ENCODE measurements around the gene TXNIP.

The TXNIP gene

DNA sequence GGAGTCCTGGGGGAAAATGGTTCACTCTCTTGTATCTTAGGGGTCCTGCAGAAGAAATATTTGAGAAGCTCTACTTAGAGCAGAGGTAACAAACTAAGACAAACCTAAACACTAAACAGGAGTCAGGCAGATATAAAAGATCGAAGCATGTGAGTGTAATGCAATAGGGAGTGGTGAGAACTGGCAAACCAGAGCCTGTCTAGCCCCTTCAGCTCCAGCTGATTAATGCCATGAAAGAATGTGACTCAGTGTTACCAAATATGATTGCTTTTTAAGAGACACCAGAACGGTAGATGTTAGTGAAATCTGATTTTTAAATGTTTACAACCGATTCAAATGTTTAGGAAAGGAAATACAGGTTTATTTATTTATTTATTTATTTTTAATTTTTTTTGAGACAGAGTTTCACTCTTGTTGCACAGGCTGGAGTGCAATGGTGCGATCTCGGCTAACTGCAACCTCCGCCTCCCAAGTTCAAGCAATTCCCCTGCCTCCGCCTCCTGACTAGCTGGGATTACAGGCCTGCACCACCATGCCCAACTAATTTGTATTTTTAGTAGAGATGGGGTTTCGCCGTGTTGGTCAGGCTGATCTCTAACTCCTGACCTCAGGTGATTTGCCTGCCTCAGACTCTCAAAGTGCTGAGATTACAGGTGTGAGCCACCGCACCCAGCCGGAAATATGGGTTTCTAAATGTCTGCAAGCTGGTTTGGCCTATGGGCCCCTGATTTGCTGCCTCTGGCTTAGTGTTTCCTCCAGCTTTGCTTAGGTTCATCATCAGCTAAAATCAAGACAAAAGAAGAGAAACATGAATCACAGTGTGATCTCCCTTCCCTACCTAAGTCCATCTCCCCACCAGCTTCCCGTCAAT, 12.2 kb downstream of the TXNIP start:
- DNase-seq, result no peak

- DNase-seq, result no peak
Observed at GRCh38 chr1:145983206-145983675, 13.1 kb downstream of the TXNIP start.

DNA sequence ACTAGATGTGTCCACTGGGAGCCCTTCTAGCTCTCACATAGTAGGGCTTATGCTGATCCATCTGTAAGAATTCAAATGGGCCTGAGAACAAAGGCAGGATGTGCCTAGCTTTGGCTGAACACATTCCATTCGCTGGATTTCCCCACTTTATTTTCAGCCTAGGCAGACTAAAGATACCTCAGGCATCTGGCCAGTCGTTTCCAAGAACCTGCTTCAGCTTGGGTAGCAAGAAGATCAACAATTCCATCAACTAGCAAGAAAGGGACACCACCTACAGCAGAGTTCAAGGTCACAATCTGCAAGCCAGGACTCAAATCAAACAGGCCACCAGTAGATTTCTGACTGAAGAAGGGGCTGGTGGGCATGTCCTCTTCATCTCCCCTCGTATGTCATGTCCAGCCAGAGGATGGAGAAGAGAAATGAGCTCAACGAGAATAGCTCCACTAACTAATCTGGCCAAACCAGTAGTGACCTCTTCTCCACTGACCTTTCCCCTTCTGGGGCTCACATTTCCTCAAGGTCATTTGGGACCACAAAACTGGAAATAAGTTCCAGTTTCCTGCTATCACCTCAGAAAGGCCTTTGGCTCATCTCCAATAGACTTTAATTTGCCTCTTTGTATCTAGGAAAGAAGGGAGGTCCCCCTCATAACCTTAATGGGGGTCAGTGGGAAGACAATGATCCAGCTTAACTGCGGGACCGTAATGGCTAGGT, 14.2 kb downstream of the TXNIP start:
- no peak for DNase-seq

DNA sequence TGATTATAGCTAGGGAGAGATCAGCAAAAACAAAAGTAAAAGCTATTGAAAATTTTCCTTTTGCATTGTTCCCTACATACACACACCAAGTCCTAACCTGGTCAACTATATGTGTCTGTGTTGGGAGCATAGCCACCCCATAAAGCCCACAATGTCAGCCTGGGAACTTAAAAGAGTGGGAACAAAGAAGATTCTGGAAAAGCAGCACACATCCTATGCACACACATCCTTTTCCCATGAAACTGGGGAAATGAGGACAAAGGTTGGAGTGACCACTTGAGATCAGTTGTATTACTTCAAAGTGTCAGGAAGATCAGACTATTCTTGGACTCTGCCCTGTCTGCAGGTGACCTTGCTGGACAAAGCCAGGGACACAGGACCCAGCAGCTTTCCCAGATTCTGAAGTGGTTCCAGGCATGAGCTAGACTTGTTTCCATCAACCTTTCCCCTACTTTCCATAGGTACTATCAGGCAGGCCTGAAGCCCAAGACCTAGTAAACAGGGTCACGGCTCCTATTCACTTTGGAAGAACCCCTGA, 15.9 kb downstream of the TXNIP start:
- no peak for DNase-seq

DNA sequence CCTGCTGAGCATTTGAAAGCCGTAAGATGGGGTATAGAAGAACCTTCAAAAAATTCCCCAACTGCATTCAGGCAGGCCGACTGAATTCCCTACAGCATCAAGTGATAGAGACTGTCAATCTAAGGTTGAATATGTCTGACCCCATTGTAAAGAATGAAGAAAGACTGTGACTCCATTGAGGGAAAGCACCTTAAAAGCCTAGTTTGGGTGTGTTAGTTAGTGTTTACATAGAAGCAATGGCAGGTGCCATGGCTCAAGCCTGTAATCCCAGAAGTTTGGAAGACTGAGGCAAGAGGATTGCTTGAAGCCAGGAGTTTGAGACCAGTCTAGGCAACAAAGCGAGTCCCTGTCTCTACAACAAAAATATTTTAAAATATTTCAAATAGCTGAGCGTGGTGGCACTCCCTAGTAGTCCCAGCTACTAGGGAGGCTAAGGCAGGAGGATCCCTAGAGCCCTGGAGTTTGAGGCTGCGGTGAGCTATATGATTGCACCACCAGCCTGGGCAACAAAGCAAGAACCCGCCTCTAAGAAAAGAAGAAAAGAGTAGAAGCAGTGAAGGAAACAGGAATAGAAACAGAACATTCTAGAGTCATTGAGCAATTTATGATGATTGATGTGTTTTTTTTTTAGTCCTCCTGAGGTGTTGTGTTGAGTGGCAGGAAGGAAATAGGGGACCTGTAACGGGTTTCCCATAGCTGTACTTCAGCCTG, 16.5 kb downstream of the TXNIP start:
- DNase-seq, result no peak

DNA sequence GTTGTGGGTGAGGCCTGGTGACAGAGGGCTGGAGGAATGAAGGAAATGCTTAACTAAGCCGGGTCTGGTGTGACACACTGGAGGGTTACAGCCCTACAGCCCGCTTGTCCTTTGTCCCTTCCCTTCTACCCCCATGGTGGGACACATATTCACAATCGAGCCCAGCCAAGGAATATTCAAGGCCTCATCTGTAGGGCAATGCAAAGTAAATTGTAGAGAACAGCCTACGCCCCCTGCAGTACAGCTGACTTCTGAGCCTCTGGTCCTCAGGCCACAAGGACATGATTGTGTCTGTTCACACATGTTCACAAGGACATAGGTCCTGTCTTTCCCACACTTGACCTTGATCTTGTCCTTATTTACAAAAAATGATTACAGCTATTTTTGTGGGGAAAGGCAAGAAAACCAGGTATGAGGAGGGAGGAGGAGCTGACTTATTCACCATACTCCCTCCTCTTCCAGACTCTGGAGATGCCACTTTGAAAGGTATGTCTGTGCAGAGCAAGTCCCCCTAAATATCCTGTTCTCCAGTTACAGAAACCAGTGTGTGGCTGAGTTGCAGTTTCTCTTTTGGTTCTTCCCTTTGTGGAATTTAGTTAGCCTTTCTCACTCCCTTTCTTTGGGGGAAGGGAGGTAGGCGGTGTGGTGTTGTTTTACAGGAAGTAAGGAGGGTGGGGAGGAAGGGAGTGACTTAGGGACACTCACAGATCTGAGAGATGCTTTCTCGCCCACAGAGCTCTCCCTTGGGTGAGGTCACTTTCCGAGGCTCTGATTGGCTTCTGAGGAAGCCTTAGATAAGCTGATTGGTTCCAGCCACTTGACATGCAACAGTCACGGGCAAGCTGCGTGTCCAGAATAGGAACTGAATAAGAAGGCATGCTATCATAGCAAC, 17.3 kb downstream of the TXNIP start:
- peak; percentile 74 to 80 for DNase-seq

GRCh38 chr1:145978471-145978853, 17.9 kb downstream of the TXNIP start:
- no peak for DNase-seq

- DNase-seq, result peak; percentile 66 to 71
Observed at GRCh38 chr1:145977486-145978470, 18.6 kb downstream of the TXNIP start.

- no peak for DNase-seq
Observed at GRCh38 chr1:145977016-145977415, 19.4 kb downstream of the TXNIP start.

GRCh38 chr1:145975216-145975615, 21.2 kb downstream of the TXNIP start:
- no peak for DNase-seq

DNA sequence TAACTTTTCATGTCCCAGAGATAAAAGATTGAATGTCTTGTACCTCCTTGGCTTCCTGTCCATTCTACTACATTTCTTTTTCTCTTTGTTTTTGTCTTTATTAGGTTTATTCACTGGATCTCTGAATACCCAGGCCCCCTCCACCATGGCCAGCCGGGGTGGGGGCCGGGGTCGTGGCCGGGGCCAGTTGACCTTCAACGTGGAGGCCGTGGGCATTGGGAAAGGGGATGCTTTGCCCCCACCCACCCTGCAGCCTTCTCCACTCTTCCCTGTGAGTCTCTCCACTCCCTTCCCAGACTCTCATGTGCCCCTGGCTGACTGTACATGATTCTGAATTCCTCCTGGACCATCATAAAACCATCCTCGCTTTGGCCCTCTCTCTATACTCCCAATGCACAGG, 21.7 kb downstream of the TXNIP start:
- DNase-seq, result no peak

DNA sequence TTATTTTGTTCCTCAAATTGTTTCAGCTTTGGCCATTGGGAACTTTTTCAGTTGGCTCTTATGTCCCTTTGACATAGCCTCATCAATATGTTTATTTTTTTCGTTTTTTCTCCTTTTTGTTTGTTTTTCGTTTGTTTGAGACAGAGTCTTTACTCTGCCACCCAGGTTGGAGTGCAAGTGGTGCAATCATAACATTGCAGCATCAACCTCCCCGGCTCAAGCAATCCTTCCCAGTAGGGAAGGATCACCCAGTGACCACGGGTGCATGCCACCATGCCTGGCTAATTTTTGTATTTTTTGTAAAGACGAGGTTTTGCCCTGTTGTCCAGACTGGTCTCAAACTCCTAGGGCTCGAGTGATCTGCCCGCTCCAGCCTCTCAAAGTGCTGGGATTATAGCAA, 23.8 kb downstream of the TXNIP start:
- DNase-seq, result no peak

DNA sequence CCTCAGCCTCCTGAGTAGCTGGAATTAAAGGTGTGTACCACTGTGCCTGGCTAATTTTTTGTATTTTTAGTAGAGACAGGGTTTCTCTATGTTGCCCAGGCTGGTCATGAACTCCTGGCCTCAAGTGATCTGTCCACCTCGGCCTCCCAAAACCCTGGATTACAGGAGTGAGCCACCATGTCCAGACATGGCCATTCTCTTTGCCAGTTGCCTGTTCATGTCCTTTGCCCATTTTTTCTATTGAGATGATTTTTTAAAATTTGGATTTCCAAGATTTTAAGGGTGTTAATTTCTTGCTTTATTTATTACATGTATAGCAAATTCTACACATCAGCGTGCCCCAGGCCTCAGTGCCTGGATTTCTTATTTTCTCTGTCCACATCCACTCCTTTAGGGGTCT, 29.1 kb downstream of the TXNIP start:
- no peak for DNase-seq

DNA sequence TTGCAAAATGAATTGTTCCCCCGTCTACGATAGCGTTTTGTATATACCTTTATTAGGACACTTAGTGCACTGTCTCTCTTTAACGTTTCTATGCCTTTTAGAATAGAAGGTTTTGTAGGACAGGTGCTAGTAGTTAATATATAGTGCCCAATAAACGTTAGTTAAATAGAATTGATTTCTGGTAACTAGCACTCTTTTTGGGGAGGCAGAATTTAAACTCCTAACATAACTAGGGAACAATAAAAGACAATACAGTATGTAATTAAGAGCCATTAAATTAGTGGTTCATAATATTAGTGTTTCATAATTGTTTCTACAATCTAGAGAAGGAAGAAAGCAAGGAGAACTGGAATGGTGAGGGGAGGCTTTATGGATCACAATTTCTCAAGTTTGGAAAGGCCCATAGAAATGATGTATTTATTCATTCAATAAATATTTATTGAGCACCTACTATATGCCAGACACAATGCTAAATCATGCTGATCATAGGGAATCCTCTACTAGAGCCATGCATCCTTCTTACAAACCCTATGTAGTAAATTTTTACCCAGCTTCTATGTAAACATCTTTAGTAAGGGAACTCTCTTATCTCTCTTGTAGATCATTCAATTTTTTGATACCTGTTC, 31.1 kb downstream of the TXNIP start:
- no peak for DNase-seq

- peak; percentile 91 to 92 for DNase-seq
Observed at GRCh38 chr1:145964328-145965118, 31.9 kb downstream of the TXNIP start, which contains the start of the genes ANKRD34A and POLR3GL. TSS of gene ANKRD34A (minus strand) at chr1:145964575. CDS start at chr1:145961759, 2,816 bp downstream. TSS of gene POLR3GL (plus strand) at chr1:145964690. CDS start at chr1:145974866, 10,176 bp downstream.

DNA sequence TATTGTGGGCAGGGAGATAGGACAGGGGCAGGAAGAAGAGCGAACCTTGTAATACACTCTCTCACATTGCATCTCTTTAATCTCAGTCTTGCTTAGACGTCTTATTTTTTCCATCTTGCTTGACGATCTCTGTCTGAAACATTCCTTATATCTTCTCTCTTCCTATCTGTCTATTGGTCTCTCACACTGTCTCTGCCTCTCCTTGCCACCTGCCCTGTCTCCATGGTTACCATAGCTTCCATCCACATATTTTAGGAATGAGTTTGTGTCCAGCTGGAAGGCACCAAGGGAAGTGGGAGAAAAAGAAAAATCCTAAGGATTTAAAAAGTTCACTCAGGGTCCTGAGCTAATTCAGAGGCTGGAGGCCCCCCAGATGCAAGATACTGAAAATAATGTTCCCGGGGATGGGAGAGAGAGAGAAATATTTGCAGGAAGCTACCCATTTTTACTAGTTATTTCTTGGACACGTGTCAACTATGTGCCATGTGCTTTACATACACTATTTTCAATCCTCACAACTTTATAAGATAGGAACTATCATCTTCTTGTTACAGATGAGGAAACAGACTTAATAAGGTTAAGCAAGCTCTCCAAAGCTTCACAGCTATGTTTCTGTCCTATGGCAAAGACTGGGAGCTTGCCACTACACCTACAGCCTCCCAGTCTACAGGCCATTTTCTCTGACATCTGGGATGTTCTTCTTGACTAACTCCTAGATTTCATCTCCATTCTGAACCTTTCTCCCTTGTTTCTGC, 32.9 kb downstream of the TXNIP start:
- no peak for DNase-seq

GRCh38 chr1:145962157-145963102, 33.9 kb downstream of the TXNIP start:
- DNase-seq, result peak; percentile 46 to 57

All from stimulated activated CD4-positive, alpha-beta T cell treated with anti-CD3 and anti-CD28 coated beads, Interleukin-2, amount 100 ng/mL, for 24 hours (primary cell).